ENCODE results near the gene WDR5B. TPM values are rescaled to one million over a fixed set of nuclear protein-coding genes. Genes with fewer than 3 reads are reported as not detected.

WDR5B gene
- total RNA-seq, 4 donors from 2014 or later: 1.3 to 4.9 (median 2.8) TPM

DNA sequence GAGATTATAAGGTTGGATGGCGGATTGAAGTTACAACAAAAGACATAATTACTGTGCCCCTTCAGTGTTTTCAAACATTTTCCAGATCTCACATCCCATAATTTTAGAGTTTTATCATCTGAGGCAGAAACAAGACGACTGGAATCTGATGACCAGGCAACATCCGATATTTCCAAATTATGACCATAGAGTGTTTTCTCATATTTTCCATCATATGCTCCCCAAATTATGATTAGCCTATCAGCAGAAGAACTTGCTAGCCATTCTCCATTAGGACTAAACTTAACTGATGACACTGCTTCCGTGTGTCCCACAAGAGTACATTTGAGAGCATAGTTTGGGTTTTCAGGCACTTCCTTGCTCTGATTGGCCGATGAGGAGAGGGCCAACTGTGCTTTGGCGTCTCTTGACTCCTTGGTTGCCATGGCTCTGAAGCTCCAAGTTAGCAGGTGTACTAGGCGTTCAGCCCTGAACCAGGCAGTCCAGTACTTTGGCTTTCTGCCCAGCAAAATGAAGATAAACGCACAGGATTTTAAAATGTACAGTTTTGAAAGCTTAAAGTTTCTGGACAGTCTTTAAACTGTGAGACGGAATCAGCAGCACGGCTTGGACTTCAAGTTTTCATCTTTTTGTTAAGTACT lies 638 bp downstream of the WDR5B start:
- TF ChIP-seq CTCF (IDR thresholded peaks at IDR 0.05): no peak
- no peak for TF ChIP-seq POLR2A (IDR thresholded peaks at IDR 0.05)
- intact Hi-C loops (cut with DNase I; ENCODE audit: low total_unique reads): no loop called here
- WGBS, 2 donors: 21 to 23% methylated on average over 10 of the region's 10 CpGs
- peak overlapping the region; percentile 61 for H3K4me3 ChIP-seq (ENCODE audit: low read depth, poor library complexity, severe bottlenecking)
- DNase-seq (ENCODE audit: low spot score in 2 of 2): no peak

GRCh38 chr3:122414391-122414790 lies 1.5 kb downstream of the WDR5B start:
- DNase-seq (ENCODE audit: low spot score in 2 of 2): no peak
- no peak overlapping the region for H3K4me3 ChIP-seq (ENCODE audit: low read depth, poor library complexity, severe bottlenecking)
- 72 to 74% methylated on average over 3 of the region's 3 CpGs for WGBS, 2 donors
- no peak for TF ChIP-seq CTCF (IDR thresholded peaks at IDR 0.05)
- TF ChIP-seq POLR2A (IDR thresholded peaks at IDR 0.05): no peak
- intact Hi-C loops (cut with DNase I; ENCODE audit: low total_unique reads): no loop called here

DNA sequence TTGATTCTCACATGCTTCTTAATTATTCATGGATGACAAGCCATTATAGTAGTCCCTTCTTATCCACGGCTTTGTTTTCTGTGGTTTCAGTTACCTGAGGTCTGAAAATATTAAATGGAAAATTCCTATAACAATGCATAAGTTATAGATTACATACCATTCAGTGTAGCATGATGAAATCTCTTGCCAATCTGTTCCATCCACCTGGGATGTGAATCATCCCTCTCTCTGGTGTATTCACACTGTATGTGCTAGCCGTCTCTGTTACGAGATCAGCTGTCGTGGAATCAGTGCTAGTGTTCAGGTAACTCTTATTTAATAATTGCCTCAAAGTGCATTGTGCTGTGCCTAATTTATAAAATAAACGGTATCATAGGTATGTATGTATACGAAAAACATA lies 5.2 kb downstream of the WDR5B start:
- DNase-seq (ENCODE audit: low spot score in 2 of 2): no peak
- TF ChIP-seq CTCF (IDR thresholded peaks at IDR 0.05): no peak
- TF ChIP-seq POLR2A (IDR thresholded peaks at IDR 0.05): no peak
- intact Hi-C loops (cut with DNase I; ENCODE audit: low total_unique reads): no loop called here
- 85 to 86% methylated on average over 6 of the region's 6 CpGs for WGBS, 2 donors
- no peak overlapping the region for H3K4me3 ChIP-seq (ENCODE audit: low read depth, poor library complexity, severe bottlenecking)

GRCh38 chr3:122410111-122410510 lies 5.8 kb downstream of the WDR5B start:
- TF ChIP-seq CTCF (IDR thresholded peaks at IDR 0.05) (no peak), POLR2A (IDR thresholded peaks at IDR 0.05) (no peak)
- no peak overlapping the region for H3K4me3 ChIP-seq (ENCODE audit: low read depth, poor library complexity, severe bottlenecking)
- WGBS, 2 donors: 92 to 95% methylated on average over 4 of the region's 4 CpGs
- intact Hi-C loops (cut with DNase I; ENCODE audit: low total_unique reads): no loop called here
- DNase-seq (ENCODE audit: low spot score in 2 of 2): no peak

DNA sequence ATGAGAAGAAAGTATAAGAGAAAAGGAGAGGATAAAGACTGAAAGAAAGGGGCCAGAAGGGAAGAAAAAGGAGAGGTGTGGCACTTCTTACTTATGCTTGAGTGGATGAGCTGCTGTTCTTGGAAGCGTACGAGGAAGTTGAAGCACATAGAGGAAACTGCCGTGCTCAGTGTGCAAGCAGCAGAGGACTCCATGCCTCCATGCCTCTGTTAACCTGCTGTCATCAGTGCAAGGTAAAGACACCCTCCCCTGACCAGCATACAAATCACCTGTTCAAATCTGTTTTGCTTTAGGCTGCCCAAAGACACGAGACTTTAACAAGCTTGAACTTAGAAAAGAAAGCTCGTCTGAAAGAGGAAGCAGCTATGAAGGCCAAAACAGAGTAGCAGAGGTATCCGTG lies 6.4 kb downstream of the WDR5B start:
- intact Hi-C loops (cut with DNase I; ENCODE audit: low total_unique reads): loop anchor here (10.0 kb wide), 1 partner anchor 275 kb away; the partner anchor contains the start of gene PARP14
- 66 to 75% methylated on average over 6 of the region's 6 CpGs for WGBS, 2 donors
- DNase-seq (ENCODE audit: low spot score in 2 of 2): no peak
- no peak for TF ChIP-seq CTCF (IDR thresholded peaks at IDR 0.05)
- TF ChIP-seq POLR2A (IDR thresholded peaks at IDR 0.05): no peak
- no peak overlapping the region for H3K4me3 ChIP-seq (ENCODE audit: low read depth, poor library complexity, severe bottlenecking)

GRCh38 chr3:122407946-122408345 lies 7.9 kb downstream of the WDR5B start:
- 76 to 86% methylated on average over 1 of the region's 1 CpG for WGBS, 2 donors
- H3K4me3 ChIP-seq (ENCODE audit: low read depth, poor library complexity, severe bottlenecking): no peak overlapping the region
- intact Hi-C loops (cut with DNase I; ENCODE audit: low total_unique reads): loop anchor here (10.0 kb wide), 1 partner anchor 277 kb away; the partner anchor contains the start of gene PARP14
- TF ChIP-seq POLR2A (IDR thresholded peaks at IDR 0.05): no peak
- DNase-seq (ENCODE audit: low spot score in 2 of 2): no peak

Data from lower leg skin (tissue), 4 donors.